CD4-positive, alpha-beta memory T cell (primary cell): ENCODE measurements around the gene INVS. TPM values are rescaled to one million over a fixed set of nuclear protein-coding genes. Genes with fewer than 3 reads are reported as not detected.
"Not testable (repeated sequence)": the region's sequence is repeated elsewhere in the genome, so short reads cannot be mapped to it uniquely, and the experiment has no call there.

Experiments used
- CTCF ChIA-PET: fragments of 350-600 bp; sonication (Branson Sonifier 250); formaldehyde crosslinking; loops from one replicate; lab custom pipeline; 2021; ENCODE audit warnings: inconsistent platforms; ENCODE audit not compliant: partially characterized antibody; lab: Charles Lee
- POLR2A ChIA-PET: fragments of 350-600 bp; sonication (Branson Sonifier 250); formaldehyde crosslinking; loops from one replicate; lab custom pipeline; 2021; ENCODE audit not compliant: partially characterized antibody; lab: Charles Lee
- DNase-seq, 5 donors: peaks; one replicate each; pipeline versions ENCODE4 v3.0.0 to v3.0.0-alpha.2; 2020 to 2022; ENCODE audit warnings: mixed read lengths in 1 of 5
- H3K27ac ChIP-seq: one replicate; pipeline ENCODE4 v1.7.0; 2013; ENCODE audit warnings: low read depth, low read length
- H3K27me3 ChIP-seq: 2 replicates; pipeline ENCODE4 v1.7.0; 2013; ENCODE audit warnings: mild to moderate bottlenecking, low read length, moderate library complexity; ENCODE audit not compliant: insufficient read depth
- H3K36me3 ChIP-seq: 2 replicates; pipeline ENCODE4 v1.7.0; 2013; ENCODE audit warnings: mild to moderate bottlenecking, low read length, moderate library complexity; ENCODE audit not compliant: insufficient read depth
- H3K4me1 ChIP-seq: 2 replicates; pipeline ENCODE4 v1.7.0; 2013; ENCODE audit warnings: mild to moderate bottlenecking, low read length, moderate library complexity; ENCODE audit not compliant: insufficient read depth
- H3K4me3 ChIP-seq, 2 donors: one replicate each; pipeline ENCODE4 v1.7.0; 2013; ENCODE audit warnings: low read length in 2 of 2, mild to moderate bottlenecking in 1 of 2
- H3K9me3 ChIP-seq, 2 donors: one replicate each; pipeline ENCODE4 v1.7.0; 2013; ENCODE audit warnings: low read length in 2 of 2, control low read depth in 1 of 2; ENCODE audit not compliant: control insufficient read depth in 1 of 2
- H3K27ac Mint-ChIP-seq, 7 donors: one replicate each; pipeline ENCODE4 v1.8.0; 2020 to 2021; ENCODE audit warnings: mixed read lengths in 7 of 7, mild to moderate bottlenecking in 6 of 7, inconsistent platforms in 3 of 7, moderate library complexity in 3 of 7
- H3K27me3 Mint-ChIP-seq, 2 donors: one replicate each; pipeline ENCODE4 v1.8.0; 2020 to 2021; ENCODE audit warnings: mixed read lengths in 2 of 2
- H3K36me3 Mint-ChIP-seq, 2 donors: one replicate each; pipeline ENCODE4 v1.8.0; 2020 to 2021; ENCODE audit warnings: mixed read lengths in 2 of 2, inconsistent platforms in 1 of 2, mild to moderate bottlenecking in 1 of 2
- H3K4me1 Mint-ChIP-seq, 4 donors: one replicate each; pipeline ENCODE4 v1.8.0; 2020 to 2021; ENCODE audit warnings: mixed read lengths in 4 of 4, mild to moderate bottlenecking in 1 of 4
- H3K4me3 Mint-ChIP-seq, 8 donors: one replicate each; pipeline ENCODE4 v1.8.0; 2020 to 2021; ENCODE audit warnings: mixed read lengths in 8 of 8, mild to moderate bottlenecking in 7 of 8, moderate library complexity in 6 of 8, inconsistent platforms in 3 of 8
- H3K9me3 Mint-ChIP-seq, 8 donors: one replicate each; pipeline ENCODE4 v1.8.0; 2020 to 2021; ENCODE audit warnings: mixed read lengths in 8 of 8, mild to moderate bottlenecking in 5 of 8, inconsistent platforms in 3 of 8, moderate library complexity in 1 of 8
- intact Hi-C: fragments of 100-400 bp; cut with micrococcal nuclease; formaldehyde crosslinking; loops from one replicate; pipeline ENCODE4 v1.15.1; 2023
- polyA plus RNA-seq, 2 donors: library from polyadenylated mRNA; unstranded; fragments of 300-500 nt; fragmentation: Illumina TruSeq; gene quantifications; one replicate each; pipeline ENCODE4 v1.2.3, GENCODE V29; 2021
- total RNA-seq, 2 experiments: library from RNA; stranded (reverse); gene quantifications; one replicate each; pipeline ENCODE4 v1.2.3, GENCODE V29; 2021

The INVS gene
- total and polyA plus RNA-seq, 4 experiments from 2014 or later, result 6.5 to 22.9 (median 13.3) TPM

DNA sequence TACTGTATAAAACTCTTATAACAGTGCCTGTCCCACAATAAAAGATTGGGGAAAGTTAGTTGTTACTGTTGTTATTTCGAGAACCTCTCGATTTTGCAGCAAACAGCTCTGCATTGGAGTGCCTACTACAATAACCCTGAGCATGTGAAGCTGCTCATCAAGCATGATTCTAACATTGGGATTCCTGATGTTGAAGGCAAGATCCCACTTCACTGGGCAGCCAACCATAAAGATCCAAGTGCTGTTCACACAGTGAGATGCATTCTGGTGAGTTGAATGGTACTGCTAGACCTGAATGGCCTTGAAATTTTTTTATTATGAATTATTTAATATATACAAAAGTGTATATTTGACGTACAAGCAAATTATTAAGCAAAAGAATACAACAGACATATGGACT lies 130.5 kb downstream of the INVS start:
- Mint-ChIP-seq H3K36me3 (peaks cover 50 to 74% of the 10 kb centered on the region in 2 donors), H3K27ac (no peak overlapping the region)

DNA sequence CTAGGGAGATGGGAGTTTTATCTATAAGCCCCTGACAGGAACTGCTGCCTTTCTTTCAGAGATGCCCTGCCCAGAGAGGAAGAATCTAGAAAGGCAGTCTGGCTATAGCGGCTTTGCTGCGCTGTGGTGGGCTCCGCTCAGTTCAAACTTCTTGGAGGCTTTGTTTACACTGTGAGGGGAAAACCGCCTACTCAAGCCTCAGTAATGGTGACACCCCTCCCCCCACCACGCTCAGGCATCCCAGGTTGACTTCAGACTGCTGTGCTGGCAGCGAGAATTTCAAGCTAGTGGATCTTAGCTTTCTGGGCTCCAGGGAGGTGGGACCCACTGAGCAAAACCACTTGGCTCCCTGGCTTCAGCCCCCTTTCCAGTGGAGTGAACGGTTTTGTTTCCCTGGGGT lies 137.9 kb downstream of the INVS start:
- DNase-seq, H3K27ac ChIP-seq, H3K4me3 Mint-ChIP-seq, H3K4me1 Mint-ChIP-seq, H3K4me3 ChIP-seq, H3K9me3 ChIP-seq, H3K27me3 Mint-ChIP-seq, CTCF ChIA-PET, H3K36me3 ChIP-seq, H3K27ac Mint-ChIP-seq, intact Hi-C loops, POLR2A ChIA-PET, H3K27me3 ChIP-seq, H3K4me1 ChIP-seq: not testable (repeated sequence)
- Mint-ChIP-seq H3K9me3 (peaks cover 0 to 13% (median 2%) of the 10 kb centered on the region in 8 donors), H3K36me3 (peaks cover 58 to 68% of the 10 kb centered on the region in 2 donors)

More for the DNA sequence above, 130.5 kb downstream of the INVS start:
- ChIA-PET POLR2A (no interaction called here), CTCF (no interaction called here)
- H3K4me1 ChIP-seq, result no peaks in the 10 kb centered on the region
- no peak for DNase-seq
- no peaks in the 10 kb centered on the region for H3K36me3 ChIP-seq
- H3K4me1 Mint-ChIP-seq, result peaks cover 0 to 2% (median under 1%) of the 10 kb centered on the region in 4 donors
- H3K9me3 Mint-ChIP-seq, result peaks cover 0 to 11% (median 3%) of the 10 kb centered on the region in 8 donors
- H3K27me3 ChIP-seq, result no peaks in the 10 kb centered on the region
- H3K27ac ChIP-seq, result no peak overlapping the region
- H3K4me3 Mint-ChIP-seq, result no peak overlapping the region
- intact Hi-C loops, result no loop called here
- no peaks in the 10 kb centered on the region for H3K27me3 Mint-ChIP-seq
- no peak overlapping the region for H3K4me3 ChIP-seq
- no peaks in the 10 kb centered on the region for H3K9me3 ChIP-seq

DNA sequence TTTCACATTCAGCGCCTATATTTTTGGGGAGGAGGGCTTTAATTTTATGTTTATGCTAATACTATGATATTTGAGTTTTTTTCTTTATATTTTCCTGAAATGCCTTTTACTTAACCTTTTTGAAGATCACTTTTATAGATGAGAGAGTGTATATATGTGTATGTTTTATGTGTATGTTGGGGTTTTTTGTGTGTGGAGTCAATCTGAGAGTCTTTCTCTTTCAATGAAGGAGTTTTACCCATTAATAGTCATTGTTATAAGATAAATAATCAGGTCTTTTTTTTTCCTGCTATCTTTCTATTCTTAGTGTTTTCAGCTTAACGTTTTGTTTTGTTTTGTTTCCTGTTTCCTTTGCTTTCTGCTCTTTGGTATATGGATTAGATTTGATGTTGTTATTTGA lies 141.5 kb downstream of the INVS start:
- peaks cover 0 to 2% (median 0%) of the 10 kb centered on the region in 4 donors for H3K4me1 Mint-ChIP-seq
- H3K27me3 Mint-ChIP-seq, result no peaks in the 10 kb centered on the region
- CTCF ChIA-PET, result no interaction called here
- Histone ChIP-seq H3K36me3 (peaks cover 6% of the 10 kb centered on the region), H3K27ac (no peak overlapping the region), H3K4me3 (no peak overlapping the region), H3K27me3 (no peaks in the 10 kb centered on the region), H3K4me1 (no peaks in the 10 kb centered on the region), H3K9me3 (no peaks in the 10 kb centered on the region)
- intact Hi-C loops, result no loop called here
- H3K36me3 Mint-ChIP-seq, result peaks cover 47 to 58% of the 10 kb centered on the region in 2 donors
- H3K4me3 Mint-ChIP-seq, result no peak overlapping the region
- POLR2A ChIA-PET, result no interaction called here
- no peak for DNase-seq
- H3K9me3 Mint-ChIP-seq, result peaks cover 0 to 5% (median 0%) of the 10 kb centered on the region in 8 donors
- peak overlapping the region in 1 of 7 donors; percentile 6 for H3K27ac Mint-ChIP-seq

DNA sequence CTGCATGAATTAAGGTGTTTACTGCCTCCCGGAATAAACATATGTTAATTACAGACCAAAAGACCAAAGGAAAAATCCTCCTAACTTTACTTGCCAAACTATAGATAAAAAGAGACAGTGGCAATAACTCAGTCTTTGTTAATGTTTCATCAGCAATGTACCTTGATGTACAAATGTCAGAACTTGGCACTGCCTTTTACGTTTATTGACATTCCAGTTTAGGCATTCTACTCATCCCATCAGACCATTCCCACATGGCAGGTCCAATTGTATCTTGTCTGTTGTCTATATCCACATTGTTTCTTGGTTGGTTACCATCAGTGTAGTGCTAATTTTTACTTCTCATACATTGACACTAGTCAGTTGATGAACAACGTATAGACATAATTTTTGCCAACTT lies 168.2 kb downstream of the INVS start:
- intact Hi-C loops, result no loop called here
- CTCF ChIA-PET, result no interaction called here
- Histone ChIP-seq H3K9me3 (no peaks in the 10 kb centered on the region), H3K27ac (no peak overlapping the region), H3K36me3 (peaks cover 14% of the 10 kb centered on the region), H3K4me3 (no peak overlapping the region), H3K4me1 (no peaks in the 10 kb centered on the region), H3K27me3 (no peaks in the 10 kb centered on the region)
- Mint-ChIP-seq H3K36me3 (peaks cover 33 to 34% of the 10 kb centered on the region in 2 donors), H3K4me3 (no peak overlapping the region), H3K9me3 (no peaks in the 10 kb centered on the region), H3K27ac (no peak overlapping the region), H3K4me1 (no peaks in the 10 kb centered on the region), H3K27me3 (no peaks in the 10 kb centered on the region)
- DNase-seq, result no peak
- POLR2A ChIA-PET, result no interaction called here

DNA sequence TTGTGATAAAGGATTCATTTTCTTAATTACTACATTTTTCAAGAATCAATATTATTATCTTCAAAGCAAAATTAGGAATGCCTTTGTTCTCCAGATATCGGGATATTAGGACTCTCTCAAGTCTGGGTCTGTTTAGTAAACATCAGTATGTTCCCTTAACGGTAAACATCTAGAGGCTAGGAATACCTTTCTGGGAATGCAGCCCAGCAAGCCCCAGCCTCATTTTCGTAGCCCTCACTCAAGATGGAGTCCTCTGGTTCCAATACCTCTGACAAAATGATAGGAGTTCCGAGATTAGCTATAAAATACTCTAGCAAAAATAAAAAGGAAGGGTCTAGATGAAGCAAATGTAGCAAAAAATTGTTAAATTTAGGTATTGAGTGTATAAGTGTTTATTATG lies 169.2 kb downstream of the INVS start:
- peaks cover 37 to 41% of the 10 kb centered on the region in 2 donors for H3K36me3 Mint-ChIP-seq
- H3K27ac Mint-ChIP-seq, result no peak overlapping the region
- H3K27me3 Mint-ChIP-seq, result no peaks in the 10 kb centered on the region
- intact Hi-C loops, result no loop called here
- H3K27me3 ChIP-seq, result no peaks in the 10 kb centered on the region
- CTCF ChIA-PET, result no interaction called here
- POLR2A ChIA-PET, result no interaction called here
- peaks cover 14% of the 10 kb centered on the region for H3K36me3 ChIP-seq
- H3K27ac ChIP-seq, result no peak overlapping the region
- H3K4me3 Mint-ChIP-seq, result no peak overlapping the region
- H3K4me1 ChIP-seq, result no peaks in the 10 kb centered on the region
- no peak overlapping the region for H3K4me3 ChIP-seq
- no peaks in the 10 kb centered on the region for H3K9me3 ChIP-seq
- no peaks in the 10 kb centered on the region for H3K4me1 Mint-ChIP-seq
- no peaks in the 10 kb centered on the region for H3K9me3 Mint-ChIP-seq
- no peak for DNase-seq

DNA sequence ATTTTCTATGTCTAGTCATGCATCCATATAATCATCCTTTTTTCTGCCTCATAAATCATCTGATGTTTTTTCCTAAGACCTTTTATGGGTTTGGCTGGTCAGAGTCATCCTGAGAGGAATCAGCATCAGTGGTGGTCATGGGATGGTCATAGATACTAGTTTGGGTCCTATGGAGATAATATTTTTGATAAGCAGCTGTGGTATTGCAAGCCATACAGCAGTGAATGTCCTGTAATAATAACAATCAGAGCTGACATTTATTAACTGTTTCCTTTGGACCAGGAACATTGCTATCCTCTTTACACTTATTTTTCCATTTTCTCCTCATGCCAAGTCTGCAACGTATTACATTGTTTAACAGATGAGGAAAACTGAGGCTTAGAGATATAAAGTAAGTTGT lies 170.6 kb downstream of the INVS start:
- DNase-seq, result no peak
- Histone ChIP-seq H3K9me3 (no peaks in the 10 kb centered on the region), H3K4me1 (no peaks in the 10 kb centered on the region), H3K27ac (no peak overlapping the region), H3K36me3 (peaks cover 14% of the 10 kb centered on the region), H3K27me3 (no peaks in the 10 kb centered on the region), H3K4me3 (no peak overlapping the region)
- no peak overlapping the region for H3K27ac Mint-ChIP-seq
- no peaks in the 10 kb centered on the region for H3K9me3 Mint-ChIP-seq
- no peaks in the 10 kb centered on the region for H3K4me1 Mint-ChIP-seq
- ChIA-PET CTCF (no interaction called here), POLR2A (no interaction called here)
- intact Hi-C loops, result no loop called here
- H3K27me3 Mint-ChIP-seq, result no peaks in the 10 kb centered on the region
- H3K36me3 Mint-ChIP-seq, result peaks cover 32 to 35% of the 10 kb centered on the region in 2 donors
- H3K4me3 Mint-ChIP-seq, result no peak overlapping the region

DNA sequence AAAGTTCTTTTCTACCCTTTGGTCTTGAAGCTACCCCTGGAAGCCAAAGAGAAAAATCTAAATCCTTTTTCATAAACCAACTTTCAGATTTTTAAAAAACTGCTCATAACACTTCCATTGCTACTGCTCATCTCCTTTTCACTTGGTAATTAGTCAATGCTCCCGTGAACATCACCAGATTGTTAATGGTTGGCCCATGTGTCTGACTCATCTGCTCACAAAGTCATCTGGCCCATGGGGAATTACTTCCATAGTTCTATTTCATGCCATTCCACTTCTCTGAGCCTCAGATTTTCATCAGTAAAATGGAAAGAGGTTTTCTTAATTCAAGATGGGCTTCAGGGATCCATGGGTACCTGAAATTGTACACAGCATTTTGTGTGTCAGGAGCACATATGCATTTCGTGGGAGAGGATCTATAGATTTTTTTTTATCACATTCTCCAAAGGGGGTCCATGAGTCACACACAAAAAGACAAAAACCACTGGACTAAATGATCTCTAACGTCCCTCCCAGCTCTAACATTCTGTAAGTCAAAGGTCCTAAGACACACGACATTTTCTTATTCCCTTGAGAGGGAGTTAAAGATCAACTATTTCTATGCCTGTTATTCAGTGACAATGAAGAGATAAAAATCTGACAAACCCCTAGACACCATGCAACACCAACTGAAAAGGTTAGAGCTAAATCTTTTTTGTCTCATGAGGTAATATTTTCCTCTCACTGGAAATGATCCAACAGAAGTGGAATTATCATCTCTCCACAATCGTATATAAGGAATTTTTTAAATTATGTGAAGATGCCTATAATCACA lies 178.3 kb downstream of the INVS start:
- ChIA-PET POLR2A (no interaction called here), CTCF (interaction anchor here (2.1 kb wide), 1 partner anchor 8 kb away, joined by 4 read pairs; no protein-coding TSS in a partner anchor)
- Histone ChIP-seq H3K27me3 (no peaks in the 10 kb centered on the region), H3K27ac (no peak overlapping the region), H3K36me3 (no peaks in the 10 kb centered on the region), H3K9me3 (no peaks in the 10 kb centered on the region), H3K4me1 (no peaks in the 10 kb centered on the region), H3K4me3 (no peak overlapping the region)
- Mint-ChIP-seq H3K36me3 (peaks cover 50 to 52% of the 10 kb centered on the region in 2 donors), H3K27ac (peak overlapping the region in 1 of 7 donors; percentile 17), H3K4me1 (no peaks in the 10 kb centered on the region), H3K27me3 (no peaks in the 10 kb centered on the region), H3K9me3 (no peaks in the 10 kb centered on the region), H3K4me3 (no peak overlapping the region)
- intact Hi-C loops, result no loop called here
- DNase-seq, result no peak
